Transverse colon (tissue), 3 donors: Measurements from ENCODE around the gene PKIG.

Experiments
- CTCF ChIP-seq, 5 experiments: fragments of 200-600 bp in 3 of 5; fragments of 450-650 bp in 2 of 5; sonication (generic) in 3 of 5; IDR thresholded peaks; 1 replicate in 2 of 5; 2 replicates in 3 of 5; pipeline ENCODE4 v1.5.1; 2016 to 2017; ENCODE audit warnings: antibody characterized with exemption in 5 of 5, inconsistent platforms in 3 of 5, mild to moderate bottlenecking in 2 of 5, moderate library complexity in 1 of 5
- POLR2A ChIP-seq: fragments of 450-650 bp; IDR thresholded peaks from one replicate; pipeline ENCODE4 v1.6.1; 2016; ENCODE audit warnings: antibody characterized with exemption, mild to moderate bottlenecking, moderate library complexity

- TF ChIP-seq CTCF (IDR thresholded peaks at IDR 0.05) (no peak), POLR2A (no peak)
Measured at GRCh38 chr20:44649976-44650375, 67.6 kb downstream of the PKIG start.
